Prostate gland (tissue), 2 donors: Measurements from ENCODE around the gene APOO. TPM values are rescaled to one million over a fixed set of nuclear protein-coding genes. Genes with fewer than 3 reads are reported as not detected.

ENCODE experiments used
- DNase-seq: peaks from one replicate; pipeline ENCODE4 v3.0.0-alpha.2; 2019; ENCODE audit warnings: low spot score
- H3K27ac ChIP-seq, 2 donors: fragments of 200-600 bp; sonication (generic); 2 replicates each; pipeline ENCODE4 v1.5.1; 2017 to 2019
- H3K27me3 ChIP-seq: fragments of 200-600 bp; sonication (generic); replicated peaks from 2 replicates; pipeline ENCODE4 v1.5.1; 2019; ENCODE audit not compliant: insufficient read depth
- H3K36me3 ChIP-seq, 2 donors: fragments of 200-600 bp; sonication (generic); 1 replicate in 1 of 2; 2 replicates in 1 of 2; pipeline versions ENCODE4 v1.5.1 to v1.8.1; 2017 to 2019
- H3K4me1 ChIP-seq: fragments of 200-600 bp; sonication (generic); replicated peaks from 2 replicates; pipeline ENCODE4 v1.5.1; 2019
- H3K4me3 ChIP-seq, 2 donors: fragments of 200-600 bp; sonication (generic); 2 replicates each; pipeline ENCODE4 v1.5.1; 2017 to 2019
- H3K9me3 ChIP-seq: fragments of 200-600 bp; sonication (generic); 2 replicates; pipeline ENCODE4 v1.5.1; 2017
- POLR2A ChIP-seq: fragments of 450-650 bp; IDR thresholded peaks from one replicate; pipeline ENCODE4 v1.6.1; 2016; ENCODE audit warnings: antibody characterized with exemption, mild to moderate bottlenecking
- POLR2AphosphoS5 ChIP-seq: sonication (generic); formaldehyde crosslinking; IDR thresholded peaks from one replicate; pipeline ENCODE4 v1.6.1; 2017; ENCODE audit warnings: antibody characterized with exemption
- WGBS: methylation state at CpG from one replicate; pipeline ENCODE4 v1.1.5; 2018; 5-methylcytosine and 5-hydroxymethylcytosine counted together
- intact Hi-C: fragments of 100-400 bp; cut with DNase I; formaldehyde crosslinking; loops from one replicate; pipeline ENCODE4 v1.14.2; 2022
- total RNA-seq, 2 donors: library from RNA; depleted of rRNA; stranded (reverse); fragments of >200 nt; gene quantifications; one replicate each; pipeline ENCODE4 v1.1.0, GENCODE V29; 2016
- TF ChIP-seq, protein P1 (sequence below), 4 experiments: fragments of 200-600 bp in 2 of 4; fragments of 450-650 bp in 2 of 4; sonication (generic) in 2 of 4; IDR thresholded peaks; 1 replicate in 3 of 4; 2 replicates in 1 of 4; pipeline ENCODE4 v1.5.1; 2016 to 2019; ENCODE audit warnings: antibody characterized with exemption in 4 of 4, mild to moderate bottlenecking in 2 of 4, moderate library complexity in 2 of 4

APOO gene
- total RNA-seq, 2 donors from 2014 or later, result 12.3 to 17.3 TPM

- Histone ChIP-seq H3K27me3 (no peaks in the 10 kb centered on the region), H3K36me3 (no peaks in the 10 kb centered on the region), H3K27ac (no peak overlapping the region), H3K9me3 (no peaks in the 10 kb centered on the region), H3K4me3 (no peak overlapping the region), H3K4me1 (no peaks in the 10 kb centered on the region)
- no peak for DNase-seq
- TF ChIP-seq POLR2AphosphoS5 (no peak), POLR2A (no peak)
- TF ChIP-seq, protein P1, sequence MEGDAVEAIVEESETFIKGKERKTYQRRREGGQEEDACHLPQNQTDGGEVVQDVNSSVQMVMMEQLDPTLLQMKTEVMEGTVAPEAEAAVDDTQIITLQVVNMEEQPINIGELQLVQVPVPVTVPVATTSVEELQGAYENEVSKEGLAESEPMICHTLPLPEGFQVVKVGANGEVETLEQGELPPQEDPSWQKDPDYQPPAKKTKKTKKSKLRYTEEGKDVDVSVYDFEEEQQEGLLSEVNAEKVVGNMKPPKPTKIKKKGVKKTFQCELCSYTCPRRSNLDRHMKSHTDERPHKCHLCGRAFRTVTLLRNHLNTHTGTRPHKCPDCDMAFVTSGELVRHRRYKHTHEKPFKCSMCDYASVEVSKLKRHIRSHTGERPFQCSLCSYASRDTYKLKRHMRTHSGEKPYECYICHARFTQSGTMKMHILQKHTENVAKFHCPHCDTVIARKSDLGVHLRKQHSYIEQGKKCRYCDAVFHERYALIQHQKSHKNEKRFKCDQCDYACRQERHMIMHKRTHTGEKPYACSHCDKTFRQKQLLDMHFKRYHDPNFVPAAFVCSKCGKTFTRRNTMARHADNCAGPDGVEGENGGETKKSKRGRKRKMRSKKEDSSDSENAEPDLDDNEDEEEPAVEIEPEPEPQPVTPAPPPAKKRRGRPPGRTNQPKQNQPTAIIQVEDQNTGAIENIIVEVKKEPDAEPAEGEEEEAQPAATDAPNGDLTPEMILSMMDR (IDR thresholded peaks at IDR 0.05), result no peak
- 98% methylated on average over 5 of the region's 5 CpGs for WGBS
- intact Hi-C loops, result no loop called here
Measured at GRCh38 chrX:23857935-23858334, 49.8 kb downstream of the APOO start.

DNA sequence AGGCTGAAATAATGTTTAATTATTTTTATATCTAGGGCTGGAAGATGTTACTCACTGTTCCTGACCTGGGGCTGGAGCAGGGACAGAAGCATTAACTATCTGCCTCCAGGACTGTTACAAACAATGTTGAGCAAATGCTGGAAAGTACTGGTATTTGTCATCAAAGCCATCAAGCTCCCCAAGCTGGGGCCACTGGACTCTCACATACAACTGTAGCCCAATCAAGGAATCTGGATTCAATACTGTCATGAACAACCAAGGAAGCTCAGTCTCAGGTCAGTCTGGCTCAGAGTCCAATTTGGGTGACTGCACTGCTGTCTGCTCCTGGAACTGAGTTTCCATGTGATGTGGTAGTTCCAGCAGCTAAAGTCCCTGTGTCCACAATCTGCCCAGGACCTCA lies 50.4 kb downstream of the APOO start:
- H3K27me3 ChIP-seq, result no peaks in the 10 kb centered on the region
- no peak for DNase-seq
- H3K9me3 ChIP-seq, result no peaks in the 10 kb centered on the region
- H3K27ac ChIP-seq, result no peak overlapping the region
- H3K36me3 ChIP-seq, result no peaks in the 10 kb centered on the region
- intact Hi-C loops, result no loop called here
- H3K4me3 ChIP-seq, result no peak overlapping the region
- no peaks in the 10 kb centered on the region for H3K4me1 ChIP-seq
- TF ChIP-seq POLR2A, result no peak
- TF ChIP-seq, protein P1 (IDR thresholded peaks at IDR 0.05), result no peak
- TF ChIP-seq POLR2AphosphoS5, result no peak

- 91% methylated on average over 4 of the region's 4 CpGs for WGBS
- Histone ChIP-seq H3K27me3 (no peaks in the 10 kb centered on the region), H3K9me3 (no peaks in the 10 kb centered on the region), H3K27ac (no peak overlapping the region), H3K36me3 (no peaks in the 10 kb centered on the region), H3K4me1 (no peaks in the 10 kb centered on the region), H3K4me3 (no peak overlapping the region)
- DNase-seq, result no peak
- intact Hi-C loops, result no loop called here
- TF ChIP-seq, protein P1 (IDR thresholded peaks at IDR 0.05), result no peak
- no peak for TF ChIP-seq POLR2A
Measured at GRCh38 chrX:23855569-23855968, 52.2 kb downstream of the APOO start.

GRCh38 chrX:23854945-23855344 lies 52.8 kb downstream of the APOO start:
- no peak for DNase-seq
- no peak overlapping the region for H3K4me3 ChIP-seq
- WGBS, result 90% methylated on average over 3 of the region's 3 CpGs
- H3K9me3 ChIP-seq, result no peaks in the 10 kb centered on the region
- no peaks in the 10 kb centered on the region for H3K36me3 ChIP-seq
- H3K27me3 ChIP-seq, result no peaks in the 10 kb centered on the region
- intact Hi-C loops, result no loop called here
- H3K27ac ChIP-seq, result no peak overlapping the region
- TF ChIP-seq, protein P1 (IDR thresholded peaks at IDR 0.05), result no peak
- TF ChIP-seq POLR2A, result no peak
- TF ChIP-seq POLR2AphosphoS5, result no peak
- H3K4me1 ChIP-seq, result no peaks in the 10 kb centered on the region

GRCh38 chrX:23854122-23854521 lies 53.6 kb downstream of the APOO start:
- no peaks in the 10 kb centered on the region for H3K4me1 ChIP-seq
- intact Hi-C loops, result no loop called here
- no peaks in the 10 kb centered on the region for H3K9me3 ChIP-seq
- TF ChIP-seq, protein P1 (IDR thresholded peaks at IDR 0.05), result no peak
- no peak for TF ChIP-seq POLR2AphosphoS5
- no peak for TF ChIP-seq POLR2A
- H3K27ac ChIP-seq, result no peak overlapping the region
- H3K36me3 ChIP-seq, result no peaks in the 10 kb centered on the region
- no peak overlapping the region for H3K4me3 ChIP-seq
- 64% methylated on average over 3 of the region's 4 CpGs for whole genome bisulfite sequencing
- no peak for DNase-seq
- H3K27me3 ChIP-seq, result no peaks in the 10 kb centered on the region
